Measurements from ENCODE around the gene PLSCR3.

DNA sequence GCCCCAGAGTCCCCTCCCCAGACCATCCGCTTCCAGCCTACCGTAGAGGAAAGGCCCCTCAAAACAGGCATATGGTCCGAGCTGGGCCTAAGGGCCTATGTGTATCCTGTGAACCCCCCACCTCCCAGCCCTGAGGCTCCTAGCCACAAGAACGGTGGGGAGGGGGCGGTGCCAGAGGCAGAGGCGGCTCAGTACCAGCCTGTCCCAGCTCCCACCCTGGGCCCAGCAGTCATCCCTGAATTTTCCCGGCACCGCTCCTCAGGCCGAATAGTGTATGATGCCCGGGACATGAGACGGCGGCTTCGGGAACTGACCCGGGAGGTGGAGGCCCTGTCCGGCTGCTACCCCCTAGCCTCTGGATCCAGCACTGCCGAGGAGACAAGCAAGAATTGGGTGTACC is 26.9 kb upstream of the PLSCR3 start:
- TF ChIP-seq, protein P1, sequence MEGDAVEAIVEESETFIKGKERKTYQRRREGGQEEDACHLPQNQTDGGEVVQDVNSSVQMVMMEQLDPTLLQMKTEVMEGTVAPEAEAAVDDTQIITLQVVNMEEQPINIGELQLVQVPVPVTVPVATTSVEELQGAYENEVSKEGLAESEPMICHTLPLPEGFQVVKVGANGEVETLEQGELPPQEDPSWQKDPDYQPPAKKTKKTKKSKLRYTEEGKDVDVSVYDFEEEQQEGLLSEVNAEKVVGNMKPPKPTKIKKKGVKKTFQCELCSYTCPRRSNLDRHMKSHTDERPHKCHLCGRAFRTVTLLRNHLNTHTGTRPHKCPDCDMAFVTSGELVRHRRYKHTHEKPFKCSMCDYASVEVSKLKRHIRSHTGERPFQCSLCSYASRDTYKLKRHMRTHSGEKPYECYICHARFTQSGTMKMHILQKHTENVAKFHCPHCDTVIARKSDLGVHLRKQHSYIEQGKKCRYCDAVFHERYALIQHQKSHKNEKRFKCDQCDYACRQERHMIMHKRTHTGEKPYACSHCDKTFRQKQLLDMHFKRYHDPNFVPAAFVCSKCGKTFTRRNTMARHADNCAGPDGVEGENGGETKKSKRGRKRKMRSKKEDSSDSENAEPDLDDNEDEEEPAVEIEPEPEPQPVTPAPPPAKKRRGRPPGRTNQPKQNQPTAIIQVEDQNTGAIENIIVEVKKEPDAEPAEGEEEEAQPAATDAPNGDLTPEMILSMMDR (IDR thresholded peaks at IDR 0.05), result no peak
- TF ChIP-seq POLR2A (IDR thresholded peaks at IDR 0.05), result no peak

Data from right lobe of liver (tissue), 4 donors.